SJSA1 (cell line): ENCODE results near the gene ATP6V0E1. TPM values are rescaled to one million over a fixed set of nuclear protein-coding genes. Genes with fewer than 3 reads are reported as not detected.
A peak's percentile ranks its signal among the peaks of the same experiment; 100 is the strongest.

ENCODE experiments used
- DNase-seq, 2 experiments: peaks; one replicate each; pipeline ENCODE4 v3.0.0-alpha.2; 2015 to 2020; ENCODE audit warnings: low spot score in 2 of 2, low read depth in 1 of 2
- H3K27ac ChIP-seq: fragments of 250-450 bp; sonication (Bioruptor Pico); 2 replicates; pipeline ENCODE4 v1.5.1; 2020; ENCODE audit warnings: mild to moderate bottlenecking, moderate library complexity
- H3K27me3 ChIP-seq: fragments of 250-450 bp; sonication (Bioruptor Pico); replicated peaks from 2 replicates; pipeline ENCODE4 v1.5.1; 2020; ENCODE audit warnings: mild to moderate bottlenecking, moderate library complexity
- H3K36me3 ChIP-seq: fragments of 250-450 bp; sonication (Bioruptor Pico); 2 replicates; pipeline ENCODE4 v1.5.1; 2020; ENCODE audit warnings: mild to moderate bottlenecking
- H3K4me1 ChIP-seq: fragments of 250-450 bp; sonication (Bioruptor Pico); replicated peaks from 2 replicates; pipeline ENCODE4 v1.6.1; 2021; ENCODE audit warnings: mild to moderate bottlenecking
- H3K4me3 ChIP-seq: fragments of 250-450 bp; sonication (Bioruptor Pico); 2 replicates; pipeline ENCODE4 v1.5.1; 2020; ENCODE audit warnings: mild to moderate bottlenecking
- H3K9me3 ChIP-seq: fragments of 250-450 bp; sonication (Bioruptor Pico); replicated peaks from 2 replicates; pipeline ENCODE4 v1.5.1; 2020; ENCODE audit warnings: mild to moderate bottlenecking
- total RNA-seq: library from RNA; depleted of rRNA; stranded (reverse); fragments of >200 nt; shearing (Covaris generic); gene quantifications from 2 replicates; pipeline ENCODE4 v1.2.3, GENCODE V29; 2014

The ATP6V0E1 gene
- total RNA-seq, 1 experiment from 2014 or later = 286 TPM

DNA sequence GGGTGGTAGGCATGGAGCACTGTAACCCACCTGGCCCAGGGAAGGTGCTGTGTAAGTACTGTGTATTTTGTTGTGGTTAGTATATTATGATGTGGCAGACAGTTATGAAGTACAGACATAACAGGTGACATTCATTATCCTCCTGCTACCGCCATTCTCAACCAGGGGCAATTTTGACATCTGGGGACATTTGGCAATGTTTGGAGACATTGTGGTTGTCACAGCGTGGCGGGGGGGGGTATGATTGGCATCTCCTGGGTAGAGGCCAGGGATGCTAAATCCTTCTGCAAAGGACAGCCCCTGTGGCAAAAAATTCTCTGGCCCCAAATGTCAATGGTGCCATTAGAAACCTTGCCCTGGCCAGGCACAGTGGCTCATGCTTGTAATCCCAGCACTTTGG is 34.1 kb upstream of the ATP6V0E1 start:
- H3K27ac ChIP-seq = 0 out of 2 replicates have a peak overlapping the region, but pooled peaks have one; percentile 73
- H3K4me1 ChIP-seq = peaks cover 90% of the 10 kb centered on the region

DNA sequence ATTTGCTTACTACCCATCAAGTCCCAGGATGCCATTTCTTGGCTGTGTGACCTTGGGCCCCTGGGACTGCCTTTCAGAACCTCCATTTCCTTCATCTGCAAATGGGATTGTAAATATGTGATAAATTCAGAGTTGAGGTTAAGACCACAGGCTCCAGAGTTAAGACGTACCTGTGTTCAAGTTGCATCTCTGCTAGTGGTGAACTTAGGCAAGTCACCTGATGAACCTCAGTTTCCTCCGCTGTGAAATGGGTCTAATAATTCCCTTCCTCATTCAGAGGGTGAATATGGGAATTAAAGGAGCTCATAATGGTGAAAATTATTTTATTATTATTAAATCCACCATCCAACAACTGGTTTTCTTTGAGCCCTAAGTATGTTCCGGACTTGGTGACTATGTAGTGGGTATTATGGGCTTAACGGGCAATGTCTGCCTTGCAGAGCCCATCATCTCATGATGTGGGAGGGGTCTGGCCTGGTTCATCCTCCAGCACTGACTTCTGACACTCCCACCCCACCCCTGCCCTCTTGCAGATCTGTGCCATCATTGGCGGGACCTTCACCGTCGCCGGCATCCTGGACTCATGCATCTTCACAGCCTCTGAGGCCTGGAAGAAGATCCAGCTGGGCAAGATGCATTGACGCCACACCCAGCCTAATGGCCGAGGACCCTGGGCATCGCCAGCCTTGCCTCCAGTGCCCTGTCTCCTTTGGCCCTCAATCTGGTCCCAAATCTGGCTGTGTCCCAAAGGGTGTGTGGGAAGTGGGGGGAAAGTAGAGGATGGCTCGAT is 33.2 kb upstream of the ATP6V0E1 start:
- Histone ChIP-seq H3K9me3 (no peaks in the 10 kb centered on the region), H3K4me1 (peaks cover 90% of the 10 kb centered on the region), H3K27ac (peak overlapping the region; percentile 99; the same call in 1 of the 2 replicates), H3K27me3 (no peaks in the 10 kb centered on the region), H3K4me3 (no peak overlapping the region), H3K36me3 (peaks cover 47% of the 10 kb centered on the region)
- peak in 1 of 2 experiments; percentile 40 for DNase-seq

More for the DNA sequence above, 34.1 kb upstream of the ATP6V0E1 start:
- Histone ChIP-seq H3K4me3 (no peak overlapping the region), H3K36me3 (peaks cover 53% of the 10 kb centered on the region), H3K27me3 (no peaks in the 10 kb centered on the region), H3K9me3 (no peaks in the 10 kb centered on the region)
- no peak for DNase-seq

DNA sequence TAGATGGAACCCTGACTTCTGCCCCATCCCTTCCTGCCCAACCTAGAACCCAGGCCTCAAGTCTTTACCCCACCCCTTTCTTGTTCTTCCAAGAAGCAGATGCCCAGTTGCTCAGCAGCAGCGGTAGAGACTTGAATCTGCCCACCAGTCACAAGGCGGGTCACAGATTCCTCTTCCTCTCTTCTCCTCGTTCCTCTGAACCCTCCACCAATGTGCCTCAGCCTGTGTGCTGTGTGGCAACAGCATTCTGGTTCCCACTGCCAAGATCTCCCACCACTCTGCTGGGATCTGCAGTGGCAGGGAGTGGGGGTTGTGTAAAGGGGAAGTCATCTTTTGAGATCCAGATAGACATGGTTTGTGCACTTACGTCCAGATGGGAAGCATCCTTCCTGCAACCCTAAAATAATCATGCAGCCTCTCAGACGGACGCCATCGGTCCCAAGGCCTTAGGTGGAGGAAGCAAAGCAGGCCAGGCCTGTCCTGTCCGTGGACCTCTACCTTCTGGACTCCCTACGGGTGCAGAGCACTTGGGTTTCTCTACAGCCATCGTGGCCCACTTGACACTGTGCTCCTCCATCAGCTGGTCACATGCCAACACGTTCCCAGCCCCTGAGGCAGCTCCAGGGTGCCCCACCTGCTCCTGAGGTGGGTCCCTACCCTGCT is 32.1 kb upstream of the ATP6V0E1 start:
- no peaks in the 10 kb centered on the region for H3K9me3 ChIP-seq
- H3K4me3 ChIP-seq = no peak overlapping the region
- no peaks in the 10 kb centered on the region for H3K27me3 ChIP-seq
- peak overlapping the region; percentile 99 for H3K27ac ChIP-seq
- H3K4me1 ChIP-seq = peaks cover 90% of the 10 kb centered on the region
- DNase-seq = peak in 1 of 2 experiments; percentile 41
- peaks cover 35% of the 10 kb centered on the region for H3K36me3 ChIP-seq

DNA sequence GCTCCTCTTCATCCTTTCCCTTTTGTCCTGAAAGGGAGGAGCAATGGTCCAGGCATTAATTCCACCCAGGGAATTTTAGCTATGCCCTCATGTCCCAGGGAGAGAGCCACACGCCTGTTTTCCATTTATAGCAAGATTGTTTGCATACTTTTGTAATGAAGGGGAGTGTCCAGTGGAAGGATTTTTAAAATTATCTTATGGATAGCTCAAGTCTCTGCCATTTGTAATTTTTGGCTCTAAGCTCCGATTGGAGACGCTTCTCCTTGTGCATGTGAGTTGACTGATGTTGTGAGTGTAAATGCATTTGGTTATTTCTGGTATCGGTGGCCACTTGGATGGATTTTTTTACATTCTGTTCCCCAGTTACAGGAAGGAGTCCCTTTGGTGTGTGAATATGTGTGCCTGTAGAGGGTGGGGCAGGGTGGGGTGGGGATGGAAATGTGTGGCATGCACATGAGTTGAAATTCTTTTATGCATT is 31.5 kb upstream of the ATP6V0E1 start:
- DNase-seq = peak; percentile 73 to 94
- H3K27ac ChIP-seq = peak overlapping the region; percentile 99
- peaks cover 32% of the 10 kb centered on the region for H3K36me3 ChIP-seq
- H3K9me3 ChIP-seq = no peaks in the 10 kb centered on the region
- H3K27me3 ChIP-seq = no peaks in the 10 kb centered on the region
- H3K4me1 ChIP-seq = peaks cover 90% of the 10 kb centered on the region
- no peak overlapping the region for H3K4me3 ChIP-seq

DNA sequence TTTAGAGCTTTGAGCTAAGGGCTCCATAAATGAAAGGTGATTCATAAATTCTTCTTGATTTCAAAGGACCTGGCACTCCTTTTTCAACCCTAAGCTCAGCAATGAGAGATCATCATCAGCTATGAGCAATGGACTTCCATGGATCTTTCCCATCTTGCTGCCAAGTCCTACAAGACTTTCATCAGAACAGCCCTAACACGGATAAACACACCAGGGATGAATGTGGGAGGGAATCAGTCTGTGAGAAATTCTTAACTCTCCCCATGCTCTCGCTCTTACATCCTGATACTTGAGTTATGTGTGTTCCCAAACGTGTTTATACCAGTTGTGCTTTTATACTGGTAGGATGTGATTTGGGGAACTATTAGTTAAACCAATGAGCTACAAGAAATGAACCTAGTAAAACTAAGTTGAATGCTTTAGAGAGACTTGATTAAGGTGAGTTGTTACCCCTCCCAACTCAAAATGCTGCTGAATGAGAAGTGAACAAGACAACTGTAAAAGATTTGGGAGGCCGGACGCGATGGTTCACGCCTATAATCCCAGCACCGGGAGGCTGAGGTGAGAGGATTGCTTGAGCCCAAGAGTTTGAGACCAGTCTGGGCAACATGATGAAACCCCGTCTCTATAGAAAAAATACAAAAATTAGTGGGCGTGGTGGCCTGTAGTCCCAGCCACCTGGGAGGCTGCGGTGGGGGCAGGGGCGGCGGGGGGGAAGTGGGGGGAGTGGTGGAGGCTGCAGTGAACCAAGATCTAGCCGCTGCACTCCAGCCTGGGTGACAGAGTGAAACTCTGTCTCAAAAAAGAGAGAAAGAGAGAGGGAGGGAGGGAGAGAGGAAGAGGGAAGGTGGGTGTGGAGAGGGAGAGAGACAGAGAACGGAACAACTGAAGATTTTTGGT is 29.5 kb upstream of the ATP6V0E1 start:
- peak; percentile 76 to 82 for DNase-seq
- Histone ChIP-seq H3K27ac (peak overlapping the region; percentile 99), H3K27me3 (no peaks in the 10 kb centered on the region), H3K36me3 (peaks cover 19% of the 10 kb centered on the region), H3K9me3 (no peaks in the 10 kb centered on the region), H3K4me3 (peak overlapping the region; percentile 16), H3K4me1 (peaks cover 85% of the 10 kb centered on the region)

DNA sequence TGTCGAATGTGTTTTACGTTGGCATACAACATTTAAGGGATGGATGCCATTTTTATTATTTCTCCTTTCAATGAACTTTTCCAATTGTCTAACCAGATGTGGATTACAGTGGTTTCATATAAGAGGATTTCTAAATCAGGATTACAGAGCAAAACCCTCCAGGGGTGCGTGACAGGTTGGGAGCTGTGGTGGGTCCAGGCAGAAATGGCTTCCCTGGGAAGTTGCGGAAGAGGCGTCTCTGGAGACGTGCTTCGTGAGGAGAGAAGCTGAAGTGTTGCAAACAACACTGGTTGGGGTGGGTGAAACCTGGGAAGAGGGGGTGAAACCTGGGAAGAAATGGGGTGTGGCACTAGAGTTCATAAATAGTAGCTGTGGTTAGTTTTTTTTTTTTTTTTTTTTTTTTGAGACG is 28.8 kb upstream of the ATP6V0E1 start:
- H3K4me3 ChIP-seq = peak overlapping the region; percentile 16
- H3K27me3 ChIP-seq = no peaks in the 10 kb centered on the region
- H3K4me1 ChIP-seq = peaks cover 85% of the 10 kb centered on the region
- peak; percentile 93 to 95 for DNase-seq
- H3K9me3 ChIP-seq = no peaks in the 10 kb centered on the region
- peak overlapping the region; percentile 99 for H3K27ac ChIP-seq
- peaks cover 23% of the 10 kb centered on the region for H3K36me3 ChIP-seq

DNA sequence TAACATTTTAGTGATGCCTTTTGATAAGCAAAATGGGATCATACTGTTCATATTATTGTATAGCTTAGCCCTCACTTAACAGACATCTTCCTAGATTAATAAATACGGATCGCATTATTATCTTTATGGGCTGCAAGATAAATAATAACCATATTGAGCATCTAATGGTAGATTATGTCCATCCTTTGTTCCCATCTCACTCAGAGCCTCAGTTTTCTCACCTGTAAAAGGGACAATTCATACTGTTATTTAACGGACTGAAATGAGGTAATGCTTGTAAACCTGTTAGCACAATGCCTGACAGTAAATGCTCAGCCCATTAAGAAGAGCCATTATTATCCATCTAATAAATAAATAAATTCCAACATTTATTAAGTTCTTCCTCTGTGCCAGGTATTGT is 27.3 kb upstream of the ATP6V0E1 start:
- Histone ChIP-seq H3K27ac (peak overlapping the region; percentile 99), H3K4me3 (no peak overlapping the region), H3K9me3 (no peaks in the 10 kb centered on the region), H3K4me1 (peaks cover 89% of the 10 kb centered on the region), H3K36me3 (peaks cover 15% of the 10 kb centered on the region), H3K27me3 (no peaks in the 10 kb centered on the region)
- no peak for DNase-seq

DNA sequence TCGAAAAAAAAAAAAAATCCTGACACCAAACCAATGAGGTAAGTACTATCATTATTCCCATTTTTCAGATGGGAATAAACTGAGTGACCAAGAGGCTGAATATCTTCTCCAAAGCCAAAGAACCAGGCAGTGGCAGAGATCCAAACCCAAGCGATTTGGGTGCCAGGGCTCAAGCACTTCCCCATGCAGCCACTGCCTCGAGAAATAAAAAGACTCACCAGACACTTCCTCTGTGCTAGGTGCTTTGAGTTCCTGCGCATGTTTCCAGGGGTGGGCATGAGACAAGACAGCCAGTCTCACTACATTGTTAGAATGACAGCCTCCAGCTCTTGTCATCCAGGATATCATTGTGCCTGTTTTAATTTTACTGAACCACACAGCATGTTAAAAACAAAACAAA is 26.6 kb upstream of the ATP6V0E1 start:
- Histone ChIP-seq H3K9me3 (no peaks in the 10 kb centered on the region), H3K27me3 (no peaks in the 10 kb centered on the region), H3K36me3 (peaks cover 16% of the 10 kb centered on the region), H3K4me1 (peaks cover 85% of the 10 kb centered on the region), H3K4me3 (no peak overlapping the region), H3K27ac (peak overlapping the region; percentile 26)
- peak in 1 of 2 experiments; percentile 38 for DNase-seq

DNA sequence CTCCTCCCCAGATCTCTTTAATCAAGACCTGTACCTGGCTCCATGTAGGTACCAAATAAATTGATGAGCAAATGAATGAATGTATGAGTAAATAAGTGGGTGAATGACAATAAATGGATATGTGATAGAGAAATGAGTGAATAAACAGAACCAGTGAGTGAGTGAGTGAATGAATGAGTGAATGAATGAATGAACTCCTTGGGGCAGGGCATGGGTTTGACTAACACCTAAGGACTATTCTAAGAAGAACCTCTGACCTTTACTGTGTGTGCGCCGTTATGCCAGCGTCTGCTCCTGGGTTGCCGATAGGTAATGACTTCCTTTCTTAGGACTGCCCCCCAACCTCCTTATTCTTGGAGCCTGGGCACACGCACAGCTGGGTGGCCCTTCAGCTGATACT is 26.1 kb upstream of the ATP6V0E1 start:
- Histone ChIP-seq H3K4me1 (peaks cover 81% of the 10 kb centered on the region), H3K4me3 (no peak overlapping the region), H3K27ac (peak overlapping the region; percentile 26)

DNA sequence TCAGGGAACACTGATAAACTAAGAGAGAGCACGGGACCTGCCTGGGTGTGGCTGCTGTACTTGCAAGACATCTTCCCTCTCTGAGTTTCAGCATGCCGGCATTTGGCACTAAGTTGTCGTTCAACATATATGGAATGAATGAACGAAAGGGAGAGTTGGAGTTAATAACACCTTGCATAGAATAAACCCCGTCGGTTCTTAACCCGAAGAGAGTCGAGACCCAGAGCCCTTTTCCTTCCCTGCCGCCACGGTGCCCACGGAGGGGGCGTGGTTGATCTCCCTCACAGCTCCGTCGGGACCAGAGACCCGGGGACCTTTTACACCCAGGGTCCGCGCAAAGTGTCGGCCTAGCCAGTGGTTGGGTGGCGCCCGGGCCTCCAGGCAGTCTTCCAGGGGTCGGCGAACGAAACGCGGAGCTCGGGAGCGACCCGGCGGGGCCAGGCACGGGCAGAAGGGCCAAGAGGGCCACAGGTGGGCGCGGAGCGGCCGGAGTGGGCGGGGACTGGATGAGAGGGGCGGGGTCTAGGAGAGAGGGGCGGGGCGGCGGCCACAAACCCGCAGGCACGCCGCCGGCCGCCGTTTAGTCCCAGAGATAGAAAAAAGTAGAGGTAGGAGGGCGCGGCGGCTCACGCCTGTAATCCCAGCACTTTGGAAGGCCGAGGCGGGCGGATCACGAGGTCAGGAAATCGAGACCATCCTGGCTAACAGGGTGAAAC is 25.1 kb upstream of the ATP6V0E1 start:
- no peaks in the 10 kb centered on the region for H3K9me3 ChIP-seq
- H3K27me3 ChIP-seq = no peaks in the 10 kb centered on the region
- H3K4me1 ChIP-seq = peaks cover 71% of the 10 kb centered on the region
- peak overlapping the region; percentile 87 for H3K27ac ChIP-seq
- peak in 1 of 2 experiments; percentile 51 for DNase-seq
- peak overlapping the region; percentile 67 for H3K4me3 ChIP-seq
- H3K36me3 ChIP-seq = peaks cover 27% of the 10 kb centered on the region

More for the DNA sequence above, 26.1 kb upstream of the ATP6V0E1 start:
- H3K27me3 ChIP-seq = no peaks in the 10 kb centered on the region
- H3K36me3 ChIP-seq = peaks cover 21% of the 10 kb centered on the region
- no peaks in the 10 kb centered on the region for H3K9me3 ChIP-seq
- no peak for DNase-seq

DNA sequence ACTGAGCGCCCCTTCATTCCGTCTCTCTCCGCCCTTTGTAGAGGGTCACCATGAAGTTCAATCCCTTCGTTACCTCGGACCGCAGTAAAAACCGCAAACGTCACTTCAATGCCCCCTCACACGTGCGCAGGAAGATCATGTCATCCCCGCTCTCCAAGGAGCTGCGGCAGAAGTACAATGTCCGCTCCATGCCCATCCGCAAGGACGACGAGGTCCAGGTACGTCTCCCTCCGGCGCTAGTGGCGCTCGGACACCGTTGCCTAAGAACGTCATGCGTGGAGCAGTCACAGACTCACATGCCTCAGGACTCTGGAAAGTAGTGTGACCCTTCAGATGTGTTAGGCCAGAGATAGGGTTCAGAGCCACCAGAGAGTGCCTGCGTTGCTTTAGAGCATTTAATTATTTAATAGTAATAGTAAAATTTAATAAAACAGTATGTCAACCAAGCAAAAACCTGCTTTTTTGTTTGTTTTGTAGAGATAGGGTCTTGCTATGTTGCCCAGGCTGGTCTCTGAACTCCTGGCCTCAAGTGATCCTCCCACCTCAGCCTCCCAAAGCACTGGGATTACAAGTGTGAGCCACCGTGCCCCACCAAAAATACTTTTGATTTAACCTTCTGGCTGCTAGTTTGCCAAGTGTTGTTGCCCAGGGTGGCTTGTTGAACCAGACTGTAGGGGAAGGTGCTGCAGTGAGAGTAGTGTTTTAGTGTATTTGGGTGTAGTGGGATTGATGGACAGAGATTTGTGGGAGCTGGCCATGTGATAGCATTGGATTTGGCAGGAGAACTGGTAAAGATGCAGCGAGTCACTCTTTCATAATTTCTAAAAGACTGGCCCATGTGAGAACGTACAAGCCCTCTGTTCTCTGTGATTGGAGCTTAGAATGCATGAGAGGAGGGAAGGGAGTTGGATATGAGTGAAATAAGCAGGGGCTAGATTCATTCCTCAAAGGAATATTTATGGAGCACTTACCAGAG is 23.5 kb upstream of the ATP6V0E1 start:
- Histone ChIP-seq H3K27me3 (no peaks in the 10 kb centered on the region), H3K4me3 (peak overlapping the region; percentile 67), H3K36me3 (peaks cover 40% of the 10 kb centered on the region), H3K9me3 (no peaks in the 10 kb centered on the region), H3K27ac (peak overlapping the region; percentile 87), H3K4me1 (peaks cover 55% of the 10 kb centered on the region)
- DNase-seq = peak in 1 of 2 experiments; percentile 45

DNA sequence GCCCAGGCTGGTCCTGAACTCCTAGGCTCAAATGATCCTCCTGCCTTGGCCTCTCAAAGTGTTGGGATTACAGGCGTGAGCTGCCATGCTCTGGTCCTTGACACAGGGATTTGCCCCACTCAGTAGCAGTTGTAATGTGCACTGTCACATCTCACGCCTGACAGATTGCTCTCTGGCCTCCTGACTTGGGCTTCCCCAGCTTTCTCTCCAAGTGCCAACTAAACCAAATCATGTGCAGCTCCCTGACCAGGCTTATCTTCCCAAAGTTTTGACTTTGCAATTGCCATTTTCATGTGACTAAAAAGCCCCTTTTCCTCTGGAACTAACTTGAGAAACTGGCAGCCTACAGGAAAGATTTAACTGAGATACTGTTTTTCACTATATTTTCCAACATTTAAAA is 13.7 kb upstream of the ATP6V0E1 start:
- no peaks in the 10 kb centered on the region for H3K9me3 ChIP-seq
- H3K4me1 ChIP-seq = peaks cover 4% of the 10 kb centered on the region
- H3K27ac ChIP-seq = no peak overlapping the region
- H3K36me3 ChIP-seq = peaks cover 52% of the 10 kb centered on the region
- no peak for DNase-seq
- H3K27me3 ChIP-seq = no peaks in the 10 kb centered on the region
- H3K4me3 ChIP-seq = no peak overlapping the region
